ENCODE measurements around the gene ASIP. TPM values are rescaled to one million over a fixed set of nuclear protein-coding genes. Genes with fewer than 3 reads are reported as not detected.

ASIP gene
- total and polyA plus RNA-seq, 2 experiments from 2014 or later = not detected

- no peaks in the 10 kb centered on the region for H4K20me1 ChIP-seq (replicated peaks; ENCODE audit: insufficient read depth)
- ATAC-seq (no peak), DNase-seq (ENCODE audit: low spot score) (no peak)
- H3K4me2 ChIP-seq = no peak overlapping the region
- peaks cover 4% of the 10 kb centered on the region; the same call in 2 of the 3 replicates for H3K9me3 Mint-ChIP-seq
- H3K27me3 ChIP-seq (ENCODE audit: insufficient read depth) = peaks cover 9% of the 10 kb centered on the region
- H3K27ac ChIP-seq (ENCODE audit: low read depth) = no peak overlapping the region
- no peak overlapping the region for H3K4me3 ChIP-seq
- H3K4me1 ChIP-seq (ENCODE audit: insufficient read depth) = peaks cover 11% of the 10 kb centered on the region
- H2AFZ ChIP-seq = no peak overlapping the region
- TF ChIP-seq NANOG (IDR thresholded peaks at IDR 0.05; ENCODE audit: borderline replicate concordance) (no peak), ZNF331 (CRISPR knock-in tag; IDR thresholded peaks at IDR 0.05; ENCODE audit: low read depth) (no peak), ZNF462 (CRISPR knock-in tag; IDR thresholded peaks at IDR 0.05) (no peak), CREB1 (CRISPR knock-in tag; IDR thresholded peaks at IDR 0.05; ENCODE audit: low read depth) (no peak), STAT1 (IDR thresholded peaks at IDR 0.05; ENCODE audit: unreplicated experiment) (no peak), POLR2AphosphoS5 (IDR thresholded peaks at IDR 0.05; ENCODE audit: low read depth) (no peak), EZH2 (IDR thresholded peaks at IDR 0.05; ENCODE audit: low read depth, unreplicated experiment) (no peak), EZH2phosphoT487 (IDR thresholded peaks at IDR 0.05; ENCODE audit: unreplicated experiment) (no peak), ZNF114 (CRISPR knock-in tag; IDR thresholded peaks at IDR 0.05) (no peak), JUNB (IDR thresholded peaks at IDR 0.05; ENCODE audit: unreplicated experiment) (no peak)
- TF ChIP-seq, protein P1, sequence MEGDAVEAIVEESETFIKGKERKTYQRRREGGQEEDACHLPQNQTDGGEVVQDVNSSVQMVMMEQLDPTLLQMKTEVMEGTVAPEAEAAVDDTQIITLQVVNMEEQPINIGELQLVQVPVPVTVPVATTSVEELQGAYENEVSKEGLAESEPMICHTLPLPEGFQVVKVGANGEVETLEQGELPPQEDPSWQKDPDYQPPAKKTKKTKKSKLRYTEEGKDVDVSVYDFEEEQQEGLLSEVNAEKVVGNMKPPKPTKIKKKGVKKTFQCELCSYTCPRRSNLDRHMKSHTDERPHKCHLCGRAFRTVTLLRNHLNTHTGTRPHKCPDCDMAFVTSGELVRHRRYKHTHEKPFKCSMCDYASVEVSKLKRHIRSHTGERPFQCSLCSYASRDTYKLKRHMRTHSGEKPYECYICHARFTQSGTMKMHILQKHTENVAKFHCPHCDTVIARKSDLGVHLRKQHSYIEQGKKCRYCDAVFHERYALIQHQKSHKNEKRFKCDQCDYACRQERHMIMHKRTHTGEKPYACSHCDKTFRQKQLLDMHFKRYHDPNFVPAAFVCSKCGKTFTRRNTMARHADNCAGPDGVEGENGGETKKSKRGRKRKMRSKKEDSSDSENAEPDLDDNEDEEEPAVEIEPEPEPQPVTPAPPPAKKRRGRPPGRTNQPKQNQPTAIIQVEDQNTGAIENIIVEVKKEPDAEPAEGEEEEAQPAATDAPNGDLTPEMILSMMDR (conservative IDR thresholded peaks at IDR 0.05; ENCODE audit: low read depth in 2 of 2) = no peak
- TF ChIP-seq, protein P2, sequence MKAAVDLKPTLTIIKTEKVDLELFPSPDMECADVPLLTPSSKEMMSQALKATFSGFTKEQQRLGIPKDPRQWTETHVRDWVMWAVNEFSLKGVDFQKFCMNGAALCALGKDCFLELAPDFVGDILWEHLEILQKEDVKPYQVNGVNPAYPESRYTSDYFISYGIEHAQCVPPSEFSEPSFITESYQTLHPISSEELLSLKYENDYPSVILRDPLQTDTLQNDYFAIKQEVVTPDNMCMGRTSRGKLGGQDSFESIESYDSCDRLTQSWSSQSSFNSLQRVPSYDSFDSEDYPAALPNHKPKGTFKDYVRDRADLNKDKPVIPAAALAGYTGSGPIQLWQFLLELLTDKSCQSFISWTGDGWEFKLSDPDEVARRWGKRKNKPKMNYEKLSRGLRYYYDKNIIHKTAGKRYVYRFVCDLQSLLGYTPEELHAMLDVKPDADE (IDR thresholded peaks at IDR 0.05) = no peak
- TF ChIP-seq, protein P3, sequence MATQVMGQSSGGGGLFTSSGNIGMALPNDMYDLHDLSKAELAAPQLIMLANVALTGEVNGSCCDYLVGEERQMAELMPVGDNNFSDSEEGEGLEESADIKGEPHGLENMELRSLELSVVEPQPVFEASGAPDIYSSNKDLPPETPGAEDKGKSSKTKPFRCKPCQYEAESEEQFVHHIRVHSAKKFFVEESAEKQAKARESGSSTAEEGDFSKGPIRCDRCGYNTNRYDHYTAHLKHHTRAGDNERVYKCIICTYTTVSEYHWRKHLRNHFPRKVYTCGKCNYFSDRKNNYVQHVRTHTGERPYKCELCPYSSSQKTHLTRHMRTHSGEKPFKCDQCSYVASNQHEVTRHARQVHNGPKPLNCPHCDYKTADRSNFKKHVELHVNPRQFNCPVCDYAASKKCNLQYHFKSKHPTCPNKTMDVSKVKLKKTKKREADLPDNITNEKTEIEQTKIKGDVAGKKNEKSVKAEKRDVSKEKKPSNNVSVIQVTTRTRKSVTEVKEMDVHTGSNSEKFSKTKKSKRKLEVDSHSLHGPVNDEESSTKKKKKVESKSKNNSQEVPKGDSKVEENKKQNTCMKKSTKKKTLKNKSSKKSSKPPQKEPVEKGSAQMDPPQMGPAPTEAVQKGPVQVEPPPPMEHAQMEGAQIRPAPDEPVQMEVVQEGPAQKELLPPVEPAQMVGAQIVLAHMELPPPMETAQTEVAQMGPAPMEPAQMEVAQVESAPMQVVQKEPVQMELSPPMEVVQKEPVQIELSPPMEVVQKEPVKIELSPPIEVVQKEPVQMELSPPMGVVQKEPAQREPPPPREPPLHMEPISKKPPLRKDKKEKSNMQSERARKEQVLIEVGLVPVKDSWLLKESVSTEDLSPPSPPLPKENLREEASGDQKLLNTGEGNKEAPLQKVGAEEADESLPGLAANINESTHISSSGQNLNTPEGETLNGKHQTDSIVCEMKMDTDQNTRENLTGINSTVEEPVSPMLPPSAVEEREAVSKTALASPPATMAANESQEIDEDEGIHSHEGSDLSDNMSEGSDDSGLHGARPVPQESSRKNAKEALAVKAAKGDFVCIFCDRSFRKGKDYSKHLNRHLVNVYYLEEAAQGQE (IDR thresholded peaks at IDR 0.05; ENCODE audit: unreplicated experiment) = no peak
- H3K27me3 Mint-ChIP-seq (ENCODE audit: insufficient read depth, low read depth, poor library complexity) = peaks cover 10% of the 10 kb centered on the region
- H3K4me1 Mint-ChIP-seq = peaks cover 14% of the 10 kb centered on the region
- H3K79me2 ChIP-seq (replicated peaks; ENCODE audit: insufficient read depth) = no peaks in the 10 kb centered on the region
- H3K9me2 ChIP-seq (ENCODE audit: insufficient read depth) = peaks cover 10% of the 10 kb centered on the region; the same call in 1 of the 2 replicates
- H3F3A ChIP-seq (replicated peaks; ENCODE audit: low read depth) = no peaks in the 10 kb centered on the region
- peaks cover 4% of the 10 kb centered on the region for H3K36me3 Mint-ChIP-seq (ENCODE audit: low read depth)
- no peak overlapping the region for H3K27ac Mint-ChIP-seq
- H3K4me3 Mint-ChIP-seq = no peak overlapping the region
- no peaks in the 10 kb centered on the region for H3K36me3 ChIP-seq (ENCODE audit: insufficient read depth)
Observed at GRCh38 chr20:34315236-34315635, 74.0 kb downstream of the ASIP start.

Measured in GM23338 (cell line).